Measurements from ENCODE around the gene DPYD. TPM values are rescaled to one million over a fixed set of nuclear protein-coding genes. Genes with fewer than 3 reads are reported as not detected.

Gene DPYD
- total RNA-seq, 2 experiments from 2014 or later: 42.1 to 44.6 TPM

GRCh38 chr1:97740891-97741290 lies 179.9 kb downstream of the DPYD start:
- DNase-seq: no peak
- Mint-ChIP-seq H3K4me3 (no peak overlapping the region), H3K9me3 (no peaks in the 10 kb centered on the region), H3K27me3 (no peaks in the 10 kb centered on the region), H3K27ac (no peak overlapping the region), H3K4me1 (no peaks in the 10 kb centered on the region), H3K36me3 (ENCODE audit: low read depth) (peaks cover under 1% of the 10 kb centered on the region)
- CTCF ChIA-PET: no interaction called here
- POLR2A ChIA-PET: no interaction called here

DNA sequence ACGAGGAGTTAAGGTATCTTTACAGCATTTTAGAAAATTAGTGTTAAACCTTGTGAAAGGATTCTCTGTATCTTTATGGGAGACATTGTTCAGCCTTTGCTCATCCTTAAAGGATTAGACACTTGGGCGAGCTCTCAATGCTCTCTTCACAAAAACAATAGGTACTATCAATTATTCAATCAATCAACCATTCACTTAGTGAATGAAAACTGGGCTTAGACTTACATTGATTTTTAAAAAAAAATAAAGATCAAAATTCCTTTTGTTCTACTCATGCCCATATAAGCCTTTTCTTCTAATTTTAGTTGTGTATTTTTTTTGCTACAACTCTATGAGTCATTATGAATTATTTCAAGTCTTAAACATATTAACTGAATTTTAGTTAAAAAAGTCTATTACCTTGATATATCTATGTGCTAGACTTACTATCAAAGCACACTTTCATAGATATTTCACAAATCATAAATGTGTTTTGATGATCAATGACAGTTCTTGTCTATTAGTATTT lies 181.2 kb downstream of the DPYD start:
- CTCF ChIA-PET: no interaction called here
- H3K27me3 Mint-ChIP-seq: no peaks in the 10 kb centered on the region

DNA sequence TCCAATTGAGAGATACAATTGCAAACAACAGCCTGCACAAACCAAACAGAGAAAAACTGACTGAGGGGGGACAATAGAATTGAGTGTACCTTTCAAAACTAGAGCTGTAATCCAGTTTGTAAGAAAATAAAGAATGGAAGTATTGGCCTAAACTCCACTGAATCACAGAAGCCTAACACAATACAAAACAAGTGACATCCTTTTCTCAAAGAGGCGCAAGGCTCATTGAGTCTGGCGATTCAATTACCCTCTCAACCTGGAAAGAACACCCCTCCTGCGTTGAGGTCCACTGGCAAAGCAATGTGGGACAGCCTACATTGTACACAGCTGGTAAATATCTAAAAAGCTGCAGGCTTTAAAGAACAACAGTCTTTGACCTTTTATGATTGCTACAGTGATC lies 182.6 kb downstream of the DPYD start:
- no peak overlapping the region for H3K4me3 Mint-ChIP-seq
- no peaks in the 10 kb centered on the region for H3K9me3 Mint-ChIP-seq
- no peak overlapping the region for H3K27ac Mint-ChIP-seq
- ChIA-PET CTCF (no interaction called here), POLR2A (no interaction called here)
- DNase-seq: no peak
- H3K27me3 Mint-ChIP-seq: no peaks in the 10 kb centered on the region
- peaks cover 2% of the 10 kb centered on the region for H3K36me3 Mint-ChIP-seq (ENCODE audit: low read depth)
- H3K4me1 Mint-ChIP-seq: no peaks in the 10 kb centered on the region

More for the DNA sequence above, 181.2 kb downstream of the DPYD start:
- peaks cover 2% of the 10 kb centered on the region for H3K36me3 Mint-ChIP-seq (ENCODE audit: low read depth)
- H3K9me3 Mint-ChIP-seq: no peaks in the 10 kb centered on the region
- H3K4me3 Mint-ChIP-seq: no peak overlapping the region
- no peak overlapping the region for H3K27ac Mint-ChIP-seq
- POLR2A ChIA-PET: no interaction called here
- DNase-seq: no peak
- no peaks in the 10 kb centered on the region for H3K4me1 Mint-ChIP-seq

- ChIA-PET CTCF (interaction anchor here (1.4 kb wide), 1 partner anchor 321 kb away, joined by 3 read pairs; no protein-coding TSS in a partner anchor), POLR2A (no interaction called here)
- DNase-seq: no peak
Measured at GRCh38 chr1:97730271-97730670, 190.6 kb downstream of the DPYD start.

DNA sequence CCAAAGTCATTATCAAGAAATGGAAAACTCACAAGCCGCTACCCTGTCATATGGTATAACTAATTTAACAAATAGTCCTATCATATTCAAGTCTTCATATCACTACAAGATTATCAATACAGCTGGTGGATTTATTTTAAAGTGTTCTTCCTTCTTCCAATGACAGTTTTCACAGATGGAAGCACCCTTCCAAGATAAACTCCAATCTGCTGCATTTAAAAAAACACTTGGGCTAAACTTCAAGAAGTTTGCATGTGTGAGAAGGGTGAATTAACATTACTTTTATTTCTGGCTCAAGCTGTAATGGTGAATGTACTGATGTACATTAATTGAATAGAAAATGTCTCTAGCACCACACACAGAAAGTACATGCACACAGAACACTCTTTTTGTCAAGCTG lies 192.4 kb downstream of the DPYD start:
- Mint-ChIP-seq H3K36me3 (ENCODE audit: low read depth) (peaks cover 7% of the 10 kb centered on the region), H3K27ac (no peak overlapping the region), H3K4me1 (no peaks in the 10 kb centered on the region), H3K27me3 (no peaks in the 10 kb centered on the region), H3K4me3 (no peak overlapping the region), H3K9me3 (peaks cover 4% of the 10 kb centered on the region)
- POLR2A ChIA-PET: no interaction called here
- no peak for DNase-seq
- CTCF ChIA-PET: no interaction called here

More at GRCh38 chr1:97730271-97730670, 190.6 kb downstream of the DPYD start:
- no peaks in the 10 kb centered on the region for H3K4me1 Mint-ChIP-seq
- peaks cover 3% of the 10 kb centered on the region for H3K36me3 Mint-ChIP-seq (ENCODE audit: low read depth)
- H3K27me3 Mint-ChIP-seq: no peaks in the 10 kb centered on the region
- no peak overlapping the region for H3K27ac Mint-ChIP-seq
- no peak overlapping the region for H3K4me3 Mint-ChIP-seq
- H3K9me3 Mint-ChIP-seq: no peaks in the 10 kb centered on the region

DNA sequence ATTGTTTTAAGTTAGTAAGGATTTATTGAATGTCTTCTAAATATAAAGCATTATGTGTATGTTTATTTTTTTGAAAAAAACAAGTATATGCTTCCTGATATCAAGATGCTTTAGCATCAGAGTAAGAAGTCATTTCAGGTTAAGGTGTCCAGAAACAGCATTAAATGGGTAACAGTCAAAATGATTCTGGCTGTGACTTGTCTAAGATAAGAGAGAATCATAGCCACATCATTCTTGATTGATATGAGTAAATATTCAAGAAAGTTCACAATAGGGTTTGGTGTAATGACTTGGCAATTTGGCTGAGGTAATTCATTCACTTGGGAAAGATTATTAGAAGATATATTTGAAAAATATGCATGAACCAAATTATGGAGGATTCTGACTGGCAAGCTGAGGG lies 193.8 kb downstream of the DPYD start:
- peaks cover 4% of the 10 kb centered on the region for H3K9me3 Mint-ChIP-seq
- ChIA-PET POLR2A (no interaction called here), CTCF (no interaction called here)
- no peak overlapping the region for H3K27ac Mint-ChIP-seq
- H3K36me3 Mint-ChIP-seq (ENCODE audit: low read depth): peaks cover 7% of the 10 kb centered on the region
- H3K4me1 Mint-ChIP-seq: no peaks in the 10 kb centered on the region
- DNase-seq: no peak
- no peak overlapping the region for H3K4me3 Mint-ChIP-seq
- no peaks in the 10 kb centered on the region for H3K27me3 Mint-ChIP-seq

DNA sequence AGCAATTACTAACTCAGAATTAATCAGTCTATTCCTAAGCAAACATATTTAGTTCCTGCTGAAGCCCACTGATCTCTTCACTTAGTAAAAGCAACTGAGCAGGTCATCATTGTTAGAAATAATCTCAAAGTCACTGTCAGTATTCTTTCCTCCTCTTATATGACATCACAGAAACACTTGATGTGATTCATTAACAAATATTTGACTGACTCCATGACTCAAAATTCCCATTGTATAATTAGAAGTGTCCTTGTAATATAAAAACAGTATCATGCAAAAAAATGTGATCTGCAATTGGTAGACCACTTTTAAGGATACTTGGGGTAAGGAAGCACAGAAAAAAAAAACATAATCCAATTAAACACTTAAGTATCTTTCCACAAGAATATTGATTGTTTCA lies 194.4 kb downstream of the DPYD start:
- ChIA-PET POLR2A (no interaction called here), CTCF (no interaction called here)
- Mint-ChIP-seq H3K4me1 (no peaks in the 10 kb centered on the region), H3K36me3 (ENCODE audit: low read depth) (peaks cover 7% of the 10 kb centered on the region), H3K27ac (no peak overlapping the region), H3K4me3 (no peak overlapping the region), H3K27me3 (no peaks in the 10 kb centered on the region), H3K9me3 (peaks cover 4% of the 10 kb centered on the region)
- no peak for DNase-seq

GRCh38 chr1:97721221-97721620 lies 199.6 kb downstream of the DPYD start:
- Mint-ChIP-seq H3K27ac (no peak overlapping the region), H3K36me3 (ENCODE audit: low read depth) (peaks cover 21% of the 10 kb centered on the region), H3K9me3 (peaks cover 4% of the 10 kb centered on the region), H3K27me3 (no peaks in the 10 kb centered on the region), H3K4me1 (no peaks in the 10 kb centered on the region), H3K4me3 (no peak overlapping the region)
- POLR2A ChIA-PET: no interaction called here
- CTCF ChIA-PET: no interaction called here
- DNase-seq: no peak

GRCh38 chr1:97712980-97713379 lies 207.9 kb downstream of the DPYD start:
- ChIA-PET CTCF (no interaction called here), POLR2A (no interaction called here)
- Mint-ChIP-seq H3K27ac (no peak overlapping the region), H3K4me1 (no peaks in the 10 kb centered on the region), H3K9me3 (no peaks in the 10 kb centered on the region), H3K36me3 (ENCODE audit: low read depth) (peaks cover 6% of the 10 kb centered on the region), H3K27me3 (no peaks in the 10 kb centered on the region), H3K4me3 (no peak overlapping the region)
- no peak for DNase-seq

DNA sequence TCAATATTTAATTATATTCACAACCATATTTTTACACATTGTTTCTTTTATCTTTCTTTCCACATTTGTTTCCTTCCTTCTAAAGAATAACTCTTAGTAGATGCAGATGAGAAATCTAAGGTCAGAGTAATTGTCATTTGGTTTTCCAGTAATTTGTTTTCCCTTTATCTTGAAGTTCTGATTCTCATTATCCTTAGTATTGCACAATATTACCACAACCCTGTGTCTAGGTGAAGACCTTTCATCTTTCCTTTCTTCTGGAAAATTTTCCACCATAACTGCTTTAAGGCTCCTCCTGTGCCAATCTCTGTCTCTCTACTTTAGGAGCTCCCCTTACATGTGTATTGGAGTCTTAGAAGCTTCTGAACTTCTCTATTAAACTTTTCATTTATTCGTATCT lies 209.0 kb downstream of the DPYD start:
- H3K4me1 Mint-ChIP-seq: no peaks in the 10 kb centered on the region
- no peaks in the 10 kb centered on the region for H3K36me3 Mint-ChIP-seq (ENCODE audit: low read depth)
- H3K4me3 Mint-ChIP-seq: no peak overlapping the region
- no peak for DNase-seq
- ChIA-PET CTCF (no interaction called here), POLR2A (no interaction called here)
- no peak overlapping the region for H3K27ac Mint-ChIP-seq
- H3K27me3 Mint-ChIP-seq: no peaks in the 10 kb centered on the region
- H3K9me3 Mint-ChIP-seq: no peaks in the 10 kb centered on the region

- POLR2A ChIA-PET: no interaction called here
- CTCF ChIA-PET: no interaction called here
Measured at GRCh38 chr1:97693601-97694000, 227.2 kb downstream of the DPYD start.

GRCh38 chr1:97691325-97691724 lies 229.5 kb downstream of the DPYD start:
- ChIA-PET POLR2A (no interaction called here), CTCF (no interaction called here)
- H3K36me3 Mint-ChIP-seq (ENCODE audit: low read depth): peaks cover 12% of the 10 kb centered on the region
- H3K9me3 Mint-ChIP-seq: no peaks in the 10 kb centered on the region
- H3K4me1 Mint-ChIP-seq: no peaks in the 10 kb centered on the region
- H3K27me3 Mint-ChIP-seq: no peaks in the 10 kb centered on the region
- H3K27ac Mint-ChIP-seq: no peak overlapping the region
- no peak for DNase-seq
- no peak overlapping the region for H3K4me3 Mint-ChIP-seq

More at GRCh38 chr1:97693601-97694000, 227.2 kb downstream of the DPYD start:
- Mint-ChIP-seq H3K9me3 (no peaks in the 10 kb centered on the region), H3K4me3 (no peak overlapping the region), H3K27ac (no peak overlapping the region), H3K4me1 (no peaks in the 10 kb centered on the region), H3K36me3 (ENCODE audit: low read depth) (no peaks in the 10 kb centered on the region), H3K27me3 (no peaks in the 10 kb centered on the region)
- DNase-seq: no peak

DNA sequence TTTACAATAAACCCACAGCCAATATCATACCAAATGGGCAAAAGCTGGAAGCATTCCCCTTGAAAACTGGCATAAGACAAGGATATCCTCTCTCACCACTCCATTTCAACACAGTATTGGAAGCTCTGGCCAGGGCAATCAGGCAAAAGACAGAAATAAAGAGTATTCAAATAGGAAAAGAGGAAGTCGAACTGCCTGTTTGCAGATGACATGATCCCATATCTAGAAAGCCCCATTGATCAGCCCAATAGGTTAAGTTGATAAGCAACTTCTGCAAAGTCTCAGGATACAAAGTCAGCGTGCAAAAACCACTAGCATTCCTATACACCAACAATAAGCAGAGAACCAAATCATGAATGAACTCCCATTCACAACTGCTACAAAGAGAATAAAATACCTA lies 235.5 kb downstream of the DPYD start:
- Mint-ChIP-seq H3K27me3 (no peaks in the 10 kb centered on the region), H3K36me3 (ENCODE audit: low read depth) (peaks cover 22% of the 10 kb centered on the region), H3K4me3 (no peak overlapping the region), H3K27ac (no peak overlapping the region), H3K9me3 (no peaks in the 10 kb centered on the region), H3K4me1 (no peaks in the 10 kb centered on the region)
- ChIA-PET POLR2A (no interaction called here), CTCF (no interaction called here)
- no peak for DNase-seq

DNA sequence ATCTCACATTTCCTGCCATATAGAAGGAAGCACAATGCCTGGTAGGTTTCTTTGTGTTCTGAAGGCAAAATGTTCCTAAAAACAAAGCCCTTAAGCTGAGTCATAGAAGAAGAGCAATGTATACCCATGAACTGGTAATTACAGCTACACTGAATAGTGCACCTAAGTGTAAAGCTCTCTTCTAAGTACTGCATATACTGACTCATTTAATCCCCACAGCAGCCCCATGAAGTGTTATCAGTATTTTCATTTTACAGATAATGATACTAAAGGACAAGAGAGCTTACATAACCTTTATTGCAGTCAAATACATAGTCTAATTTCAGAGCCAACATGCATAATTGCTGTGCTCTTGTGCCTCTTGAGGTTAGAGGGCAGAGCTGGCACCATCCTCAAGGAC lies 239.9 kb downstream of the DPYD start:
- no peak overlapping the region for H3K4me3 Mint-ChIP-seq
- H3K9me3 Mint-ChIP-seq: no peaks in the 10 kb centered on the region
- no peaks in the 10 kb centered on the region for H3K4me1 Mint-ChIP-seq
- DNase-seq: no peak
- no peak overlapping the region for H3K27ac Mint-ChIP-seq
- CTCF ChIA-PET: no interaction called here
- POLR2A ChIA-PET: no interaction called here
- H3K27me3 Mint-ChIP-seq: no peaks in the 10 kb centered on the region
- peaks cover 20% of the 10 kb centered on the region for H3K36me3 Mint-ChIP-seq (ENCODE audit: low read depth)

DNA sequence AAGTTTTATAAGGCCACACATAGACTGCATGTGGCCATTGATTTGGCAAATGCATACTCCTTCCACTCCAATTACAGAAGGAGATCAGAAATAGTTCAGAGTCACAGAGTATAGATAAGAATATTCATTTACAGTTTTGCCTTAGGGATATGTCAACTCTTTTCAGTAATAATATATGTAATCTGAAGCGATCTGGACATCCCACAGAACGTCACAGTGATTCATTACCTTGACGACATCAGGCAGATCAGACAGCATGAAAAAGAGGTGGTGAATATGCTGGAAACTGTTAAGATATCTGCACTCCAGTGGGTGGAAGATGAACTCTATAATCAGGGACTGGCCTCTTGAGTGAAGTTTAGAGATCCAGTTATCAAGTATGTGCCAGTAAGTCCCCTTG lies 240.4 kb downstream of the DPYD start:
- Mint-ChIP-seq H3K4me3 (no peak overlapping the region), H3K4me1 (no peaks in the 10 kb centered on the region), H3K36me3 (ENCODE audit: low read depth) (peaks cover 16% of the 10 kb centered on the region), H3K27ac (no peak overlapping the region), H3K9me3 (no peaks in the 10 kb centered on the region), H3K27me3 (no peaks in the 10 kb centered on the region)
- CTCF ChIA-PET: no interaction called here
- POLR2A ChIA-PET: no interaction called here
- no peak for DNase-seq
